Left lung (tissue), 10 donors: ENCODE results near the gene FIP1L1. TPM values are rescaled to one million over a fixed set of nuclear protein-coding genes. Genes with fewer than 3 reads are reported as not detected.
"Not testable (repeated sequence)": the region's sequence is repeated elsewhere in the genome, so short reads cannot be mapped to it uniquely, and the experiment has no call there.

Source experiments
- ATAC-seq: fragments of 200-7000 bp; cut with Tn5 transposase; one replicate; pipeline ENCODE4 v1.9.1; 2020; ENCODE audit warnings: moderate library complexity
- DNase-seq, 4 donors: peaks; one replicate each; pipeline ENCODE4 v3.0.0-alpha.2; 2013 to 2020
- H3K27ac ChIP-seq, 2 donors: fragments of 200-600 bp; sonication (generic) in 1 of 2; one replicate each; pipeline versions ENCODE4 v1.5.0 to v1.8.0; 2020 to 2021
- H3K27me3 ChIP-seq, 2 donors: fragments of 200-600 bp; sonication (generic) in 1 of 2; one replicate each; pipeline versions ENCODE4 v1.5.0 to v1.8.0; 2020 to 2021
- H3K36me3 ChIP-seq, 2 donors: fragments of 200-600 bp; sonication (generic) in 1 of 2; one replicate each; pipeline versions ENCODE4 v1.5.0 to v1.8.0; 2020 to 2021
- H3K4me1 ChIP-seq, 2 donors: fragments of 200-600 bp; one replicate each; pipeline ENCODE4 v1.8.0; 2021
- H3K4me3 ChIP-seq, 2 donors: fragments of 200-600 bp; sonication (generic) in 1 of 2; one replicate each; pipeline versions ENCODE4 v1.5.0 to v1.8.0; 2020 to 2021; ENCODE audit warnings: mild to moderate bottlenecking in 1 of 2
- H3K9me3 ChIP-seq, 2 donors: fragments of 200-600 bp; sonication (generic) in 1 of 2; one replicate each; pipeline versions ENCODE4 v1.5.0 to v1.8.0; 2020 to 2021
- intact Hi-C, 2 donors: fragments of 100-400 bp; cut with DNase I; formaldehyde crosslinking; loops; one replicate each; pipeline versions ENCODE4 v1.11.2 to v1.14.2; 2022
- polyA plus RNA-seq, 6 donors: library from polyadenylated mRNA; unstranded; fragments of 120-200 nt; gene quantifications; one replicate each; pipeline ENCODE4 v1.2.1, GENCODE V29; 2013; ENCODE audit not compliant: insufficient read length in 6 of 6
- total RNA-seq, 2 donors: library from RNA; stranded (reverse); fragmentation: NEBNext Ultra II Directional; extraction: Animal tissue kit (Norgen Biotek cat#: 25700); gene quantifications; one replicate each; pipeline ENCODE4 v1.2.1, GENCODE V29; 2021
- TF ChIP-seq, protein P1 (sequence below), 2 donors: fragments of 200-600 bp; sonication (generic) in 1 of 2; IDR thresholded peaks; one replicate each; pipeline versions ENCODE4 v1.5.0 to v1.8.0; 2021; ENCODE audit warnings: antibody characterized with exemption in 2 of 2
- donor health status: DM: no; HTN: yes; CAD: no.
- donor health status: DM: no; HTN: no; CAD: no.

Gene FIP1L1
- total and polyA plus RNA-seq, 8 donors = 29.8 to 106 (median 83.8) TPM

- TF ChIP-seq, protein P1, sequence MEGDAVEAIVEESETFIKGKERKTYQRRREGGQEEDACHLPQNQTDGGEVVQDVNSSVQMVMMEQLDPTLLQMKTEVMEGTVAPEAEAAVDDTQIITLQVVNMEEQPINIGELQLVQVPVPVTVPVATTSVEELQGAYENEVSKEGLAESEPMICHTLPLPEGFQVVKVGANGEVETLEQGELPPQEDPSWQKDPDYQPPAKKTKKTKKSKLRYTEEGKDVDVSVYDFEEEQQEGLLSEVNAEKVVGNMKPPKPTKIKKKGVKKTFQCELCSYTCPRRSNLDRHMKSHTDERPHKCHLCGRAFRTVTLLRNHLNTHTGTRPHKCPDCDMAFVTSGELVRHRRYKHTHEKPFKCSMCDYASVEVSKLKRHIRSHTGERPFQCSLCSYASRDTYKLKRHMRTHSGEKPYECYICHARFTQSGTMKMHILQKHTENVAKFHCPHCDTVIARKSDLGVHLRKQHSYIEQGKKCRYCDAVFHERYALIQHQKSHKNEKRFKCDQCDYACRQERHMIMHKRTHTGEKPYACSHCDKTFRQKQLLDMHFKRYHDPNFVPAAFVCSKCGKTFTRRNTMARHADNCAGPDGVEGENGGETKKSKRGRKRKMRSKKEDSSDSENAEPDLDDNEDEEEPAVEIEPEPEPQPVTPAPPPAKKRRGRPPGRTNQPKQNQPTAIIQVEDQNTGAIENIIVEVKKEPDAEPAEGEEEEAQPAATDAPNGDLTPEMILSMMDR (IDR thresholded peaks at IDR 0.05) = no peak
- peaks cover 0 to 24% of the 10 kb centered on the region in 2 donors for H3K36me3 ChIP-seq
- H3K4me1 ChIP-seq = no peaks in the 10 kb centered on the region
- no peaks in the 10 kb centered on the region for H3K27me3 ChIP-seq
- H3K4me3 ChIP-seq = no peak overlapping the region
- no peak for DNase-seq
- ATAC-seq = no peak
- intact Hi-C loops = no loop called here
- no peak overlapping the region for H3K27ac ChIP-seq
- peaks cover 0 to 17% of the 10 kb centered on the region in 2 donors for H3K9me3 ChIP-seq
Measured at GRCh38 chr4:53465891-53466290, 88.5 kb downstream of the FIP1L1 start.

GRCh38 chr4:53466576-53466975 is 89.1 kb downstream of the FIP1L1 start:
- DNase-seq, H3K27me3 ChIP-seq, H3K27ac ChIP-seq, H3K4me3 ChIP-seq, ATAC-seq, H3K4me1 ChIP-seq, intact Hi-C loops: not testable (repeated sequence)
- peaks cover 0 to 17% of the 10 kb centered on the region in 2 donors for H3K36me3 ChIP-seq
- peaks cover 0 to 17% of the 10 kb centered on the region in 2 donors for H3K9me3 ChIP-seq

DNA sequence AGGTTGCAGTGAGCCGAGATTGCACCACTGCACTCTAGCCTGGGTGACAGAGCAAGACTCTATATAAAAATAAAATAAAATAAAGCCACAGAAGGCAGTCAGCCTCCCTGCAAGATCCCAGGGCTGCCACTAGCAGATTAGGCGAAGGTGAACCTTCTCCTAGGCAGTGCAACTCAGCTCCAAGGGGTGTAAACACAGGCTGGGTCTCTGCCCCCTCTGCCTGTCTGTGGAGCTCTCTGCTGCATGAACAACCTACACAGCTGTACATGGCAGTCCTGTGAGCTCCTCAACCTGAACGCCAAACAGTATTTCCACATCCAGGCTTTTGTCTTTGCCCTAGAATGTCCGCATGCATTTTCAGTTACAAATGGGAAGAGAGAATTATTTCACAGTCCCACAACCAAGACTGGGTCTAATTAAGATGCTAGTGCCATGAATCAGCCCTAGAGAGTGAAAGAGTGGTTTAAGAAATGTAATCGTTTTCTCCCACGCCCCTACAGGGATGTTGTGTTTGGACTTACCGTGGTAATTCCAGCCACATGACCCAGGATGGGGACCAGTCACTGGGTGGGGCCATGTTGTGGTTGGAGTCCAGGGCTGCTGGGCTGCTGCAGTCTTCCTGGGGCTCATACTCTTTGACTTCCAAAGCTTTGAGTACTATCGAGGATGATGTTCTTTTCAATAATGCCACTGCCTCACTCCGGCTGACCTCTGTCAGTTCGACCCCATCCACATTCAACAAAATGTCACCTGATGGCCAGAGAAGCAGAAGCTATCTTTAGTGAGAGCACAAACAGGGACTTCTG is 99.0 kb downstream of the FIP1L1 start:
- Histone ChIP-seq H3K36me3 (no peaks in the 10 kb centered on the region), H3K27me3 (no peaks in the 10 kb centered on the region), H3K27ac (no peak overlapping the region), H3K9me3 (peaks cover 0 to 3% of the 10 kb centered on the region in 2 donors), H3K4me1 (no peaks in the 10 kb centered on the region), H3K4me3 (no peak overlapping the region)
- ATAC-seq = peak; percentile 65
- DNase-seq = no peak
- TF ChIP-seq, protein P1 (IDR thresholded peaks at IDR 0.05) = no peak
- intact Hi-C loops = no loop called here

DNA sequence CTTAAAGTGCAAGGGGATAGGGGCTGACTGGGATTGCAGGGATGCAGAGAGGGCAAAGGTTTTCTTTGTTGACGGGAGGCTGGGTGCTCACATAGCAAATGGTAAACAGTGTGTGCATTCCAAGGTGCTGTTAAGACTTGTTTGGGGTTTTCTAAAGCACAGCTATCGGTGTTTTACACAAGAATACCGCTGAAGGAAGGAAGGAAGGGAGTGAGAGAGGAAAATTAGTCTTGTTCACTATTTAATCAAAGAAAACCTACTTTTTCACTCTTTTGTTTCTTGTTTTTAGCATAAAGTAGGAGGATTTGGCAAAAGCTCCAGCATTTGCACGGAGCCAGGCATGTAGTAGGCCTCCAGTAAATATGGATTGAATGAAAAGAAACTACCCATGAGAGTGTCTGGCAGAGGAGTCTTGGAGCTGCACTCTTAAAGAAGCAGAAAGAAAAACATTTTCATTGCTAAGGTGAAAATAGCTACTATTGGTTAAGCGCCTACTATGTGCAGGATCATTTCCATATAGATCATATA is 99.7 kb downstream of the FIP1L1 start:
- TF ChIP-seq, protein P1 (IDR thresholded peaks at IDR 0.05) = no peak
- Histone ChIP-seq H3K36me3 (no peaks in the 10 kb centered on the region), H3K4me1 (no peaks in the 10 kb centered on the region), H3K4me3 (no peak overlapping the region), H3K27me3 (no peaks in the 10 kb centered on the region), H3K9me3 (peaks cover 0 to under 1% of the 10 kb centered on the region in 2 donors), H3K27ac (no peak overlapping the region)
- intact Hi-C loops = no loop called here
- no peak for DNase-seq
- ATAC-seq = no peak

- Histone ChIP-seq H3K36me3 (no peaks in the 10 kb centered on the region), H3K4me3 (no peak overlapping the region), H3K27ac (no peak overlapping the region), H3K27me3 (no peaks in the 10 kb centered on the region), H3K9me3 (no peaks in the 10 kb centered on the region), H3K4me1 (no peaks in the 10 kb centered on the region)
- ATAC-seq = no peak
- no peak for DNase-seq
- intact Hi-C loops = no loop called here
- TF ChIP-seq, protein P1 (IDR thresholded peaks at IDR 0.05) = no peak
Measured at GRCh38 chr4:53477636-53478035, 100.2 kb downstream of the FIP1L1 start.
